Activated CD8-positive, alpha-beta memory T cell treated with anti-CD3 and anti-CD28 coated beads, Interleukin-2, amount 10 ng/mL, durations not matched to agents 7 days and 5 days (primary cell): ENCODE measurements around the gene NRP1. TPM values are rescaled to one million over a fixed set of nuclear protein-coding genes. Genes with fewer than 3 reads are reported as not detected.
A peak's percentile ranks its signal among the peaks of the same experiment; 100 is the strongest.

Experiments
- ATAC-seq: fragments of 150-1000 bp; cut with Tn5 transposase; one replicate; pipeline ENCODE4 v1.10.0; 2021; ENCODE audit warnings: moderate library complexity
- CTCF ChIA-PET: fragments of 350-600 bp; sonication (Branson Sonifier 250); formaldehyde crosslinking; loops from one replicate; lab custom pipeline; 2021; ENCODE audit warnings: antibody characterized with exemption; lab: Charles Lee
- DNase-seq: peaks from one replicate; pipeline ENCODE4 v3.0.0-alpha.2; 2020
- H3K27ac Mint-ChIP-seq: one replicate; pipeline ENCODE4 v1.8.0; 2021; ENCODE audit warnings: mild to moderate bottlenecking, mixed read lengths
- H3K27me3 Mint-ChIP-seq: one replicate; pipeline ENCODE4 v1.8.0; 2021; ENCODE audit warnings: mixed read lengths
- H3K36me3 Mint-ChIP-seq: one replicate; pipeline ENCODE4 v1.8.0; 2021; ENCODE audit warnings: mild to moderate bottlenecking, mixed read lengths
- H3K4me1 Mint-ChIP-seq: one replicate; pipeline ENCODE4 v1.8.0; 2021; ENCODE audit warnings: mixed read lengths
- H3K4me3 Mint-ChIP-seq: one replicate; pipeline ENCODE4 v1.8.0; 2021; ENCODE audit warnings: mild to moderate bottlenecking, moderate library complexity, mixed read lengths
- H3K9me3 Mint-ChIP-seq: one replicate; pipeline ENCODE4 v1.8.0; 2022; ENCODE audit warnings: low read depth, mixed read lengths
- total RNA-seq, 2 experiments: library from RNA; stranded (reverse); gene quantifications; one replicate each; pipeline ENCODE4 v1.2.3, GENCODE V29; 2021

NRP1 gene
- total RNA-seq, 2 experiments from 2014 or later: 0.55 to 2.0 TPM

DNA sequence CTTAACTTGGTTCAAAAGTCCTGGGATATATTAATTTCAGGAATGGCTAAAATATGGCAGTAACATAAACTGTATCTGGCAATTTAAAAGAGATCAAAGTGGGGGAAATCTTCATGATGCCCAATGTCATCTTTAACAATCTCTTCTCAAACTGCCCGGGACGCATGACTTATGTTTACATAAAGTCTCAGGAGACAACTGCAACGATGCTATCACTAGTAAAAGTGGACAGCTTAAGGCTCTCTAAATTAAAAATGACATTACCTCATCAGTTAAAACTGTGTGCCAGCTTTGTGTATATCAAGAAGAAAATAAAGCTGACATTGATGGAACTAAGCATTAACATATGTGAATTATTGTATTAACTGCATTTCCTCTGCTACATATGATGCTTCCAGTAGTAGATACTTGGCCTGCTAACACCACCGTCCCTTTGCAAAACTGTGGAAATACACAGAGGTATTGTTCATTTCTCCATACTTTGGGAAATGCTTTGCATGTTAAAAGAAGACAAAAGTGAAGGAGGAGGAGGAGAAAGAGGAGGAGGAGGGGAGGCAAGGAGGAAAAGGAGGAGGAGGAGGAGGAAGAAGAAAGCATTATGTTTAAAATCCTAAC lies 62.4 kb downstream of the NRP1 start:
- CTCF ChIA-PET: no interaction called here
- Mint-ChIP-seq H3K36me3 (no peaks in the 10 kb centered on the region), H3K4me3 (no peak overlapping the region), H3K27ac (no peak overlapping the region), H3K27me3 (peaks cover 34% of the 10 kb centered on the region), H3K9me3 (no peaks in the 10 kb centered on the region), H3K4me1 (no peaks in the 10 kb centered on the region)
- ATAC-seq: no peak
- DNase-seq: no peak

GRCh38 chr10:33270971-33271370 lies 63.5 kb downstream of the NRP1 start:
- Mint-ChIP-seq H3K9me3 (no peaks in the 10 kb centered on the region), H3K4me1 (peaks cover 1% of the 10 kb centered on the region), H3K36me3 (no peaks in the 10 kb centered on the region), H3K27me3 (peaks cover 34% of the 10 kb centered on the region), H3K4me3 (no peak overlapping the region), H3K27ac (no peak overlapping the region)
- ATAC-seq (no peak), DNase-seq (no peak)
- CTCF ChIA-PET: no interaction called here

- no peaks in the 10 kb centered on the region for H3K9me3 Mint-ChIP-seq
- DNase-seq: no peak
- H3K27me3 Mint-ChIP-seq: peaks cover 36% of the 10 kb centered on the region
- no peak overlapping the region for H3K4me3 Mint-ChIP-seq
- no peak overlapping the region for H3K27ac Mint-ChIP-seq
- CTCF ChIA-PET: no interaction called here
- H3K36me3 Mint-ChIP-seq: peaks cover 3% of the 10 kb centered on the region
- H3K4me1 Mint-ChIP-seq: peaks cover 17% of the 10 kb centered on the region
- no peak for ATAC-seq
These were observed 66.8 kb downstream of the NRP1 start for GRCh38 chr10:33267708-33268107.

- Mint-ChIP-seq H3K4me3 (no peak overlapping the region), H3K4me1 (peaks cover 17% of the 10 kb centered on the region), H3K27me3 (peaks cover 32% of the 10 kb centered on the region), H3K36me3 (peaks cover 5% of the 10 kb centered on the region), H3K27ac (no peak overlapping the region), H3K9me3 (no peaks in the 10 kb centered on the region)
- ATAC-seq: peak; percentile 42
- CTCF ChIA-PET: no interaction called here
- DNase-seq: peak; percentile 50
These were observed 68.8 kb downstream of the NRP1 start for GRCh38 chr10:33265621-33266020.

- CTCF ChIA-PET: no interaction called here
- H3K4me3 Mint-ChIP-seq: no peak overlapping the region
- H3K36me3 Mint-ChIP-seq: peaks cover 5% of the 10 kb centered on the region
- DNase-seq: no peak
- peaks cover 17% of the 10 kb centered on the region for H3K4me1 Mint-ChIP-seq
- no peaks in the 10 kb centered on the region for H3K9me3 Mint-ChIP-seq
- ATAC-seq: no peak
- peaks cover 33% of the 10 kb centered on the region for H3K27me3 Mint-ChIP-seq
- no peak overlapping the region for H3K27ac Mint-ChIP-seq
These were observed 71.0 kb downstream of the NRP1 start for GRCh38 chr10:33263453-33263852.

- ATAC-seq (no peak), DNase-seq (no peak)
- CTCF ChIA-PET: no interaction called here
- Mint-ChIP-seq H3K27me3 (peaks cover 31% of the 10 kb centered on the region), H3K4me3 (no peak overlapping the region), H3K27ac (no peak overlapping the region), H3K36me3 (peaks cover 5% of the 10 kb centered on the region), H3K4me1 (peaks cover 17% of the 10 kb centered on the region), H3K9me3 (no peaks in the 10 kb centered on the region)
These were observed 71.6 kb downstream of the NRP1 start for GRCh38 chr10:33262871-33263270.

DNA sequence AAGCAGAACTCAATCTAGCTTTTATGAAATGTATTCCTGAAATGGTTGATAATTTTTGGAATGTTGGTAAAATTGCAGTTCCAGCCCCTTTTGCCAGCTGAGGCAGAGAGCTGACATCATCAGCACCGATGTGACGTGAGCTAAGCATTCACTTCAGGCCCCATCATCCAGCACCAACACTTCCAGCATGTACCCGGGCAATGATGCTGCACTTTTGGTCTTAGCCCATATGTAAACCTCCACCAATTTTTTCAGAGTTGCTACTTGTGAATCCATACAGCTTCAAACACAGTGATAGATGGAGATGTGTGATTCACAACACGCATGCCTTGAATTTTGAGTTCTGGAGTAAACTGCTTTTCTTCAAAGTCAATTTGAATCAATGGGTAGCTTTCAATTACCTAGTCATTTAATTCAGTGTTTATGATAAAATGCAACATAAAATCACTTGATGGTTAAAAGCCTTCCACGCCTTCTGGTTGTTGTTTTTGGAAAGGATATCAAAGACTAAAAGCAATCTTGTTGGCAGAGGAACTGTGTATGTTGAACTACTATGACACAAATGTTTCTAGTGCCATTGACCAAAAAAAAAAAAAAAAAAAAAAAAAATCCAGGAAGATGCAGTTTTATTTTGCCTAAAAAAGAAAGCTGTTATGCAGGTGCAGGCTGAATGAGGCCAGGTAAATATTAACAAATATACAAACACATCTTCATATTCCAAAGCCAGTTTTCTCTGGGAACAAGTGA lies 73.9 kb downstream of the NRP1 start:
- peaks cover 14% of the 10 kb centered on the region for H3K4me1 Mint-ChIP-seq
- no peak for DNase-seq
- no peaks in the 10 kb centered on the region for H3K9me3 Mint-ChIP-seq
- CTCF ChIA-PET: no interaction called here
- H3K4me3 Mint-ChIP-seq: no peak overlapping the region
- peaks cover 5% of the 10 kb centered on the region for H3K36me3 Mint-ChIP-seq
- no peak for ATAC-seq
- H3K27ac Mint-ChIP-seq: no peak overlapping the region
- H3K27me3 Mint-ChIP-seq: peaks cover 49% of the 10 kb centered on the region

DNA sequence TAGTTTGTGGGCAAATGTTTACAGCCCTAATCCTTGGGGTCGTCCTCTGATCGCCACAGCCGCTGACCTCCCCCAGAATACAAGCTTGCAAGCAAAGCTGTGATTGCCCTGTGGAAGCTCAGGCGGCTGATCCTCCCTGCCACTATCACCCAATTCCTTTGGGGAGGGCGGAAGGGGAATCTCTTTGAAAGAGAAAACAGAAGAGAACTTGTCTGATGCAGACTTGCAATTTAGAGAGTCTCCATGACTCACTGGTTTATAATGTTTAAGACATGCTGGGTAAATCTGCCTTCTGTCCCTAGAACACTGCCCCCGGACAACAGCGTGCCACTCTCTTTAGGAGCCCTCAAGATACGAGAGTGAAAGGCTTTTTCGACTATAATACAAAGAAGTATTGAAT lies 75.5 kb downstream of the NRP1 start:
- Mint-ChIP-seq H3K27ac (no peak overlapping the region), H3K36me3 (peaks cover 2% of the 10 kb centered on the region), H3K27me3 (peaks cover 48% of the 10 kb centered on the region), H3K4me3 (no peak overlapping the region), H3K4me1 (peaks cover 1% of the 10 kb centered on the region), H3K9me3 (no peaks in the 10 kb centered on the region)
- CTCF ChIA-PET: no interaction called here
- no peak for ATAC-seq
- DNase-seq: no peak

DNA sequence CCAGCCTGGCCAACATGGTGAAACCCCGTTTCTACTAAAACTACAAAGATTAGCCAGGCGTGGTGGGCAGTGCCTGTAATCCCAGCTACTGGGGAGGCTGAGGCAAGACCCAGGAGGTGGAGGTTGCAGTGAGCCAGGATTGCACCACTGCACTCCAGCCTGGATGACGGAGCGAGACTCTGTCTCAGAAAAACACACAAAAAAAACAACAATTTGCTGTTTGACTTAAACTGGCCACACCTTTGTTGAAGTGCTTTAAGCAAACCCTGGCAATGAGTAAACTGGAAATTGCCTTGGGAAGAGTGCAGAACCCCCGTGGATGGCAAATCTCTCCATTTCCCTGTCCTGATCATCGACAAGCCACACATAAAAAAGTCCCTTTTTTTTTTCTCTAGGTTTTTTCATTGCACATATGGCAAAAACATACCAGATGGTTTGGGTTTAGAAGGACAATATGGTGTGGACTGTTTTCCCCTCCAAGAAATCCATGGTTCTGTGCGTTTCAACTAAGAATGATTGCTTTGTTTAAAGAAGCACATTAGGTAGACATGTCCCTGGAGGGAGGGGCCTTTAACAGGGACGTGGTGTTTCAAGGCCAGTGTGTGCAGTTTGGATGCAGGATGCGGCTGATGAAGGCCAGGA lies 76.9 kb downstream of the NRP1 start:
- H3K4me1 Mint-ChIP-seq: peaks cover 7% of the 10 kb centered on the region
- DNase-seq (no peak), ATAC-seq (no peak)
- no peak overlapping the region for H3K27ac Mint-ChIP-seq
- H3K27me3 Mint-ChIP-seq: peaks cover 44% of the 10 kb centered on the region
- H3K9me3 Mint-ChIP-seq: no peaks in the 10 kb centered on the region
- H3K36me3 Mint-ChIP-seq: peaks cover under 1% of the 10 kb centered on the region
- CTCF ChIA-PET: no interaction called here
- H3K4me3 Mint-ChIP-seq: no peak overlapping the region

DNA sequence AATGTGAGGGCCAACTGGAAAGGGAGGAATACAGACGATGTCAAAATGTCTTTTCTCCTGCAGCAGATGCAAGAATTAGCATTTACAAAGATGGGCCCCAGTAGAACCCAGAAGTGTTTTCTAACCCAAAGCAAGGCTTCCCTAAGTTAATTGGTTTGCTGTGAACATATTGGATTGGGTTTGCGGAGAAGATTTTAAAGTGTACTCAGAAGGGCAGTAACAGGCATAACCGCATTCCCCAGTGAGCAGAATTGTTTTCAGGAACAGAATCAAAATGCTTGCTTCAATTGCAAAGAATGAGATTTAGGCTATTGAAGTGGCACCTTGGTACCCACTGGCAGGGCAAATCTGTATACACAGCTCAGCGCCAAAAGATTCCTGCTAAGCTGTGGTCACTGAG lies 78.0 kb downstream of the NRP1 start:
- Mint-ChIP-seq H3K4me1 (peaks cover 17% of the 10 kb centered on the region), H3K36me3 (no peaks in the 10 kb centered on the region), H3K27ac (no peak overlapping the region), H3K27me3 (peaks cover 39% of the 10 kb centered on the region), H3K4me3 (no peak overlapping the region), H3K9me3 (no peaks in the 10 kb centered on the region)
- no peak for ATAC-seq
- CTCF ChIA-PET: no interaction called here
- DNase-seq: no peak

DNA sequence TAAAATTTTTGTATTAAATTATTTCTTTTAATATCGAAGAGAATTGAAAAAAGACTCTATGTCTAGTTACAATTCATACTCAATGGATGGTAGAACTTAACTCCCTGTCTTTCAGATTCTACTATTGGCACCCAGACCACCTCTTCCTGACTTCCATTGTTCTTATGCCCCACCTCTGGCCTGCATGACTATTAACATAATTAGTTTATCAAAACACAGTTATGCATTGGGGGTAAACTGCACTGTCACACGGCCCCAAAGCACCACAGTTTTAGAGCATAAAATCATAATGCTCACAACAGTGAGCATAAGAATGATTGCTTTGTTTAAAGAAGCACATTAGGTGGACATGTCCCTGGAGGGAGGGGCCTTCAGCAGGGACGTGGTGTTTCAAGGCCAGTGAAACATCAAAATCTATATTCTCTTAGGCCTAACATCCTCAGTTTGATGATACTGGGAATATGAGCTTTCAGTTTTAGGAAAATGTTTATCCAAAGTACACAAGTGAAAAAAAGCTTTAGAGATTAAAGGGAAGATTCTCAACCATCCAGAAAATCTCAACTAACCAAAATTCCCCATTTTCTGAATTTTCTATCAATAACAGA lies 79.8 kb downstream of the NRP1 start:
- Mint-ChIP-seq H3K4me1 (peaks cover 17% of the 10 kb centered on the region), H3K36me3 (no peaks in the 10 kb centered on the region), H3K4me3 (no peak overlapping the region), H3K27me3 (peaks cover 40% of the 10 kb centered on the region), H3K9me3 (peaks cover 9% of the 10 kb centered on the region), H3K27ac (no peak overlapping the region)
- CTCF ChIA-PET: no interaction called here
- no peak for ATAC-seq
- DNase-seq: no peak

DNA sequence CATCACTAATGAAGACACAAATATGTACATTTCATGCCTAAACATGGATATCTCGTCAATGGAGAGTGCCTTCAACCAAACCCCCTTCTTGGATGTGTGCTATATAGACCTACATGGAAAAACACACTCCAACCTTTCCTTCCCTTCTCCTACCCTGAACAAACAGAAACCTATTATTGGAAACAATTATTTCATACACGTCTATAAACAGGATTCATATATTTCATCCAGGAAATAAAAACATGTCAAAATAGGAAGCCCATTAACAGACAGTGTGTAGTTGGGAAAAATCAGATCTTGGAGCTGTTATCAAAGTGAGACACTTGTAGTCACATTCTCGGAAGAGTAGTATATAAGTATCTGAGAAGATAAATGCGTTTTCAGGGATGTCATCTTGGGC lies 81.1 kb downstream of the NRP1 start:
- Mint-ChIP-seq H3K4me3 (no peak overlapping the region), H3K9me3 (peaks cover 9% of the 10 kb centered on the region), H3K27me3 (peaks cover 33% of the 10 kb centered on the region), H3K4me1 (peaks cover 30% of the 10 kb centered on the region), H3K36me3 (no peaks in the 10 kb centered on the region), H3K27ac (no peak overlapping the region)
- DNase-seq: no peak
- ATAC-seq: no peak
- CTCF ChIA-PET: no interaction called here

- no peak overlapping the region for H3K27ac Mint-ChIP-seq
- H3K4me3 Mint-ChIP-seq: no peak overlapping the region
- ATAC-seq (peak; percentile 61), DNase-seq (no peak)
- CTCF ChIA-PET: no interaction called here
- H3K4me1 Mint-ChIP-seq: peaks cover 36% of the 10 kb centered on the region
- no peaks in the 10 kb centered on the region for H3K36me3 Mint-ChIP-seq
- H3K9me3 Mint-ChIP-seq: peaks cover 9% of the 10 kb centered on the region
- H3K27me3 Mint-ChIP-seq: peaks cover 30% of the 10 kb centered on the region
These were observed 81.7 kb downstream of the NRP1 start for GRCh38 chr10:33252794-33253203.
